ENCODE data around the gene TEX101. TPM values are rescaled to one million over a fixed set of nuclear protein-coding genes. Genes with fewer than 3 reads are reported as not detected.

TEX101 gene
- total RNA-seq, 1 experiment from 2014 or later, result not detected

DNA sequence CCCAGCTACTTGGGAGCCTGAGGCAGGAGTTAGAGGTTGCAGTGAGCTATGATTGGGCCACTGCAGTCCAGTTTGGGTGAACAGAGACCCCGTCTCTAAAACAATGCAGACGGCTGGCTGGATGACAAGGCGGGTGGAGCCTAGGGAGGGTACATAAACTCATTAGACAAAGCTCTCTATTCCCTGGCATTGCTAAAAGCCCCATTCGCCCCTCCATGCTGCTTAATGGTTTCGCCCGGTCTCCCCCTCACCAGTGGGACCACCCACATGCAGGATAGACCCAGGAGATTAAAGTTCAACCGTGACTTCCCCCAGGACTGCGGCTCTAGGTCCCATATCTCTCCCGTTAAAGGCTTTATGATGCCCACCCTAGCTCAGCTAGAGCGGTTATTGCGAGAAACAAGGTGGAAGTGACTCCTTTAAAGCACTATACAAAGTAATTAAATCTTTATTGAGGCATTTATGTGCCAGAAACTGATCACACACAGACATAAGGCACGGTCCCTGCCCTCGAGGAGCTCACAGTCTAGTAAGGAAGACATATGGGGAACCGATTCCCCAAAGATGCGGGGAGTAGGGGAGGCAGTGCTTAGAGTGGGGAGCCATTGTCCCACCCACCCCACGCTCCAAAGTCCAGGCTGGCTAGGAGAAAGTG is 45.8 kb downstream of the TEX101 start:
- in situ Hi-C loops (cut with HindIII; ENCODE audit: low pct_unique_long_range_greater_than_20kb, low sequenced_read_pairs) (no loop called here), intact Hi-C loops (cut with micrococcal nuclease; ENCODE audit: unreplicated experiment) (no loop called here)
- H3K4me1 ChIP-seq (ENCODE audit: control insufficient read depth, insufficient read depth, low read length), result no peaks in the 10 kb centered on the region
- no peak overlapping the region for H3K4me3 ChIP-seq (ENCODE audit: low read depth in 2 of 2, low read length in 2 of 2)
- H3K9me3 ChIP-seq (ENCODE audit: control insufficient read depth, insufficient read depth, low read depth, low read length), result no peaks in the 10 kb centered on the region
- TF ChIP-seq, protein P1, sequence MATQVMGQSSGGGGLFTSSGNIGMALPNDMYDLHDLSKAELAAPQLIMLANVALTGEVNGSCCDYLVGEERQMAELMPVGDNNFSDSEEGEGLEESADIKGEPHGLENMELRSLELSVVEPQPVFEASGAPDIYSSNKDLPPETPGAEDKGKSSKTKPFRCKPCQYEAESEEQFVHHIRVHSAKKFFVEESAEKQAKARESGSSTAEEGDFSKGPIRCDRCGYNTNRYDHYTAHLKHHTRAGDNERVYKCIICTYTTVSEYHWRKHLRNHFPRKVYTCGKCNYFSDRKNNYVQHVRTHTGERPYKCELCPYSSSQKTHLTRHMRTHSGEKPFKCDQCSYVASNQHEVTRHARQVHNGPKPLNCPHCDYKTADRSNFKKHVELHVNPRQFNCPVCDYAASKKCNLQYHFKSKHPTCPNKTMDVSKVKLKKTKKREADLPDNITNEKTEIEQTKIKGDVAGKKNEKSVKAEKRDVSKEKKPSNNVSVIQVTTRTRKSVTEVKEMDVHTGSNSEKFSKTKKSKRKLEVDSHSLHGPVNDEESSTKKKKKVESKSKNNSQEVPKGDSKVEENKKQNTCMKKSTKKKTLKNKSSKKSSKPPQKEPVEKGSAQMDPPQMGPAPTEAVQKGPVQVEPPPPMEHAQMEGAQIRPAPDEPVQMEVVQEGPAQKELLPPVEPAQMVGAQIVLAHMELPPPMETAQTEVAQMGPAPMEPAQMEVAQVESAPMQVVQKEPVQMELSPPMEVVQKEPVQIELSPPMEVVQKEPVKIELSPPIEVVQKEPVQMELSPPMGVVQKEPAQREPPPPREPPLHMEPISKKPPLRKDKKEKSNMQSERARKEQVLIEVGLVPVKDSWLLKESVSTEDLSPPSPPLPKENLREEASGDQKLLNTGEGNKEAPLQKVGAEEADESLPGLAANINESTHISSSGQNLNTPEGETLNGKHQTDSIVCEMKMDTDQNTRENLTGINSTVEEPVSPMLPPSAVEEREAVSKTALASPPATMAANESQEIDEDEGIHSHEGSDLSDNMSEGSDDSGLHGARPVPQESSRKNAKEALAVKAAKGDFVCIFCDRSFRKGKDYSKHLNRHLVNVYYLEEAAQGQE (IDR thresholded peaks at IDR 0.05; ENCODE audit: insufficient read depth in 1 of 2, low read depth in 2 of 2, low read length in 1 of 2), result no peak
- ATAC-seq (no peak), DNase-seq (ENCODE audit: low read depth, low spot score) (no peak)
- CTCF ChIA-PET, result no interaction called here
- no peaks in the 10 kb centered on the region for H3K27me3 ChIP-seq (ENCODE audit: control insufficient read depth, insufficient read depth, low read length)
- H3K36me3 ChIP-seq (ENCODE audit: control insufficient read depth, insufficient read depth, low read length), result no peaks in the 10 kb centered on the region
- POLR2A ChIA-PET, result no interaction called here
- H3K27ac ChIP-seq (ENCODE audit: low read length), result no peak overlapping the region
- BruUV-seq (replicated peaks), result no TSS peak

DNA sequence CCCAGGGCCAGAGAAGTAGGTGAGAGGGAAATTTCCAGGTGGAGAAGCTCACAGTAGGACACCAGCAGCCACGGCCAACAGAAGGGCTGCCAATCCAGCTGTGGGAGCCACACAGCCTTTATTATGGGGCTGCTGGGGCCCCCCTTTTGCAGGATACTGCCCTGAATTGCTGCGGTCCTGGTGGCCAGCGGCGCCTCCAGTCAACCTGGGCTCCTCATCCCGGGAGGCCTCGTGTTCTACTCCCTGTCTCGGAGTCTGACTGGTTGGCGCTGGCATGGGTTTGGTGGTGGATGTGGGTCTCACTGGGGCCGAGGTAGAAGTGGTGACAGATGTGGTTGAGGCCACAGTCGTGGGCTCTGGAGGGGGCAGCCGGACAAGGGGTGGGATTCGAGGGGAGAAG is 46.6 kb downstream of the TEX101 start:
- ATAC-seq, result no peak
- ChIA-PET CTCF (no interaction called here), POLR2A (no interaction called here)
- Histone ChIP-seq H3K4me3 (ENCODE audit: low read depth in 2 of 2, low read length in 2 of 2) (no peak overlapping the region), H3K4me1 (ENCODE audit: control insufficient read depth, insufficient read depth, low read length) (no peaks in the 10 kb centered on the region), H3K27ac (ENCODE audit: low read length) (no peak overlapping the region), H3K9me3 (ENCODE audit: control insufficient read depth, insufficient read depth, low read depth, low read length) (no peaks in the 10 kb centered on the region), H3K36me3 (ENCODE audit: control insufficient read depth, insufficient read depth, low read length) (no peaks in the 10 kb centered on the region), H3K27me3 (ENCODE audit: control insufficient read depth, insufficient read depth, low read length) (no peaks in the 10 kb centered on the region)
- TF ChIP-seq, protein P2, sequence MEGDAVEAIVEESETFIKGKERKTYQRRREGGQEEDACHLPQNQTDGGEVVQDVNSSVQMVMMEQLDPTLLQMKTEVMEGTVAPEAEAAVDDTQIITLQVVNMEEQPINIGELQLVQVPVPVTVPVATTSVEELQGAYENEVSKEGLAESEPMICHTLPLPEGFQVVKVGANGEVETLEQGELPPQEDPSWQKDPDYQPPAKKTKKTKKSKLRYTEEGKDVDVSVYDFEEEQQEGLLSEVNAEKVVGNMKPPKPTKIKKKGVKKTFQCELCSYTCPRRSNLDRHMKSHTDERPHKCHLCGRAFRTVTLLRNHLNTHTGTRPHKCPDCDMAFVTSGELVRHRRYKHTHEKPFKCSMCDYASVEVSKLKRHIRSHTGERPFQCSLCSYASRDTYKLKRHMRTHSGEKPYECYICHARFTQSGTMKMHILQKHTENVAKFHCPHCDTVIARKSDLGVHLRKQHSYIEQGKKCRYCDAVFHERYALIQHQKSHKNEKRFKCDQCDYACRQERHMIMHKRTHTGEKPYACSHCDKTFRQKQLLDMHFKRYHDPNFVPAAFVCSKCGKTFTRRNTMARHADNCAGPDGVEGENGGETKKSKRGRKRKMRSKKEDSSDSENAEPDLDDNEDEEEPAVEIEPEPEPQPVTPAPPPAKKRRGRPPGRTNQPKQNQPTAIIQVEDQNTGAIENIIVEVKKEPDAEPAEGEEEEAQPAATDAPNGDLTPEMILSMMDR (IDR thresholded peaks at IDR 0.05), result no peak
- TF ChIP-seq SIN3A (IDR thresholded peaks at IDR 0.05; ENCODE audit: borderline replicate concordance, insufficient read depth, low read depth, low read length), result no peak
- intact Hi-C loops (cut with micrococcal nuclease; ENCODE audit: unreplicated experiment), result no loop called here
- in situ Hi-C loops (cut with HindIII; ENCODE audit: low pct_unique_long_range_greater_than_20kb, low sequenced_read_pairs), result no loop called here
- no TSS peak for BruUV-seq (replicated peaks)
- DNase-seq (ENCODE audit: low read depth, low spot score), result no peak

DNA sequence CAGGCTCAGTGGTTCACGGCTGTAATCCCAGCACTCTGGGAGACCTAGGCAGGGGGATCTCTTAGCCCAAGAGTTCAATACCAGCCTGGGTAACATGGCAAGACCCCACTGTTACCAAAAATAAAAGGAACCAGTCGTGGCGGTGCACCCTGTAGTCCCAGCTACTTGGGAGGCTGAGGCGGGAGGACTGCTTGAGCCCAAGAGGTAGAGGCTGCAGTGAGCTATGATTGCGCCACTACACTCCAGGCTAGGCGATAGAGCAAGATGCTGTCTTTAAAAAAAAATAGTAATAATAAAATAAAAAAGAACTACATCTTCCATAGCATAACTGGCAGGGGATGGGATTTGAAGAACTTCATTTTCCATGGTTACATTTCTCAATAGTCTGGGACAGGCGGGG is 47.7 kb downstream of the TEX101 start:
- DNase-seq (ENCODE audit: low read depth, low spot score) (no peak), ATAC-seq (no peak)
- ChIA-PET POLR2A (interaction anchor here (0.6 kb wide), 1 partner anchor 54 kb away, joined by 7 read pairs; no protein-coding TSS in a partner anchor), CTCF (no interaction called here)
- H3K9me3 ChIP-seq (ENCODE audit: control insufficient read depth, insufficient read depth, low read depth, low read length), result no peaks in the 10 kb centered on the region
- no peaks in the 10 kb centered on the region for H3K36me3 ChIP-seq (ENCODE audit: control insufficient read depth, insufficient read depth, low read length)
- peak overlapping the region in 1 of 2 experiments; percentile 72; a peak in 2 of 4 replicates for H3K4me3 ChIP-seq (ENCODE audit: low read depth in 2 of 2, low read length in 2 of 2)
- H3K27me3 ChIP-seq (ENCODE audit: control insufficient read depth, insufficient read depth, low read length), result no peaks in the 10 kb centered on the region
- TF ChIP-seq, protein P1 (IDR thresholded peaks at IDR 0.05; ENCODE audit: insufficient read depth in 1 of 2, low read depth in 2 of 2, low read length in 1 of 2), result no peak
- no peak for TF ChIP-seq POLR2AphosphoS5 (IDR thresholded peaks at IDR 0.05; ENCODE audit: low read depth, low read length)
- TF ChIP-seq SIN3A (IDR thresholded peaks at IDR 0.05; ENCODE audit: borderline replicate concordance, insufficient read depth, low read depth, low read length), result no peak
- TF ChIP-seq, protein P2 (IDR thresholded peaks at IDR 0.05), result no peak
- TF ChIP-seq TCF7L2 (IDR thresholded peaks at IDR 0.05; ENCODE audit: low read depth, low read length), result no peak
- BruUV-seq (replicated peaks), result no TSS peak
- H3K27ac ChIP-seq (ENCODE audit: low read length), result no peak overlapping the region
- intact Hi-C loops (cut with micrococcal nuclease; ENCODE audit: unreplicated experiment) (no loop called here), in situ Hi-C loops (cut with HindIII; ENCODE audit: low pct_unique_long_range_greater_than_20kb, low sequenced_read_pairs) (no loop called here)
- no peaks in the 10 kb centered on the region for H3K4me1 ChIP-seq (ENCODE audit: control insufficient read depth, insufficient read depth, low read length)

All from Panc1 (cell line).